GM23248 (cell line): ENCODE results near the gene COL27A1. TPM values are rescaled to one million over a fixed set of nuclear protein-coding genes. Genes with fewer than 3 reads are reported as not detected.

Experiments used
- DNase-seq: peaks from one replicate; pipeline ENCODE4 v3.0.0-alpha.2; 2015
- H2AFZ ChIP-seq: fragments of 200-600 bp; sonication (generic); 2 replicates; pipeline ENCODE4 v1.6.1; 2016; ENCODE audit warnings: antibody characterized with exemption
- H3F3A ChIP-seq: fragments of 200-600 bp; sonication (generic); 2 replicates; pipeline ENCODE4 v1.6.1; 2016; ENCODE audit warnings: mild to moderate bottlenecking, antibody characterized with exemption, mixed run types; ENCODE audit not compliant: insufficient read depth
- H3K27ac ChIP-seq: fragments of 200-600 bp; sonication (generic); 2 replicates; pipeline ENCODE4 v1.5.1; 2016; ENCODE audit warnings: mild to moderate bottlenecking
- H3K27me3 ChIP-seq: fragments of 200-600 bp; sonication (generic); replicated peaks from 2 replicates; pipeline ENCODE4 v1.6.1; 2016; ENCODE audit warnings: mild to moderate bottlenecking; ENCODE audit not compliant: insufficient read depth
- H3K36me3 ChIP-seq: fragments of 200-600 bp; sonication (generic); 2 replicates; pipeline ENCODE4 v1.6.1; 2016; ENCODE audit warnings: low read depth, mild to moderate bottlenecking
- H3K4me1 ChIP-seq: fragments of 200-600 bp; sonication (generic); 2 replicates; pipeline ENCODE4 v1.6.1; 2016; ENCODE audit warnings: mild to moderate bottlenecking; ENCODE audit not compliant: insufficient read depth
- H3K4me2 ChIP-seq: fragments of 200-600 bp; sonication (generic); one replicate; pipeline ENCODE4 v1.6.1; 2016; ENCODE audit warnings: mild to moderate bottlenecking; ENCODE audit not compliant: unreplicated experiment
- H3K4me3 ChIP-seq: fragments of 200-600 bp; sonication (generic); 2 replicates; pipeline ENCODE4 v1.5.1; 2016; ENCODE audit warnings: mild to moderate bottlenecking
- H3K79me2 ChIP-seq: fragments of 200-600 bp; sonication (generic); 2 replicates; pipeline ENCODE4 v1.6.1; 2016; ENCODE audit warnings: mild to moderate bottlenecking; ENCODE audit not compliant: insufficient read depth
- H3K9ac ChIP-seq: fragments of 200-600 bp; sonication (generic); 2 replicates; pipeline ENCODE4 v1.6.1; 2016; ENCODE audit warnings: mild to moderate bottlenecking
- H3K9me2 ChIP-seq: fragments of 200-600 bp; sonication (generic); 2 replicates; pipeline ENCODE4 v1.6.1; 2016; ENCODE audit warnings: mixed run types, mild to moderate bottlenecking, moderate library complexity; ENCODE audit not compliant: insufficient read depth
- H3K9me3 ChIP-seq: fragments of 200-600 bp; sonication (generic); one replicate; pipeline ENCODE4 v1.6.1; 2017; ENCODE audit warnings: low read depth
- H4K20me1 ChIP-seq: fragments of 200-600 bp; sonication (generic); 2 replicates; pipeline ENCODE4 v1.6.0; 2016; ENCODE audit not compliant: insufficient read depth
- EZH2 ChIP-seq: fragments of 200-600 bp; sonication (generic); IDR thresholded peaks from 2 replicates; pipeline ENCODE4 v1.6.1; 2018; ENCODE audit warnings: antibody characterized with exemption, mild to moderate bottlenecking; ENCODE audit not compliant: insufficient read depth, poor library complexity, severe bottlenecking
- EZH2phosphoT487 ChIP-seq: fragments of 200-600 bp; sonication (generic); IDR thresholded peaks from 2 replicates; pipeline ENCODE4 v1.6.1; 2018; ENCODE audit warnings: antibody characterized with exemption, moderate library complexity, mild to moderate bottlenecking, low read depth; ENCODE audit not compliant: insufficient read depth
- WGBS, 2 experiments: methylation state at CpG; one replicate each; pipeline ENCODE4 v1.1.6; 2015 to 2017; ENCODE audit warnings: low lambda C conversion rate in 2 of 2, low coverage in 1 of 2; ENCODE audit errors: missing lambda C conversion rate in 2 of 2; 5-methylcytosine and 5-hydroxymethylcytosine counted together
- in situ Hi-C: fragments of 300-500 bp; cut with MboI; formaldehyde crosslinking; loops from 2 replicates; pipeline ENCODE4 v1.15.0; 2020
- microRNA counts: library from miRNA; unstranded; fragments of <30 nt; microRNA quantifications from one replicate; lab custom pipeline; 2016
- microRNA-seq: library from miRNA; unstranded; fragments of <30 nt; microRNA quantifications from one replicate; pipeline ENCODE4, GENCODE V29; 2016; ENCODE audit warnings: borderline number of aligned reads
- polyA plus RNA-seq: library from polyadenylated mRNA; unstranded; fragments of >200 nt; fragmentation: Nextera tagmentation; extraction: Ambion mirVana; gene quantifications from 2 replicates; pipeline ENCODE4 v1.2.1, GENCODE V29; 2016
- small RNA-seq: library from RNA; depleted of rRNA; stranded (forward); fragments of <200 nt; gene quantifications from one replicate; pipeline ENCODE3, GENCODE V24; 2014; ENCODE audit warnings: low read depth, low replicate concordance
- total RNA-seq: library from RNA; depleted of rRNA; stranded (reverse); fragments of >200 nt; shearing (Covaris generic); gene quantifications from 2 replicates; pipeline ENCODE4 v1.2.3, GENCODE V29; 2014; rRNA removed

The COL27A1 gene
- total and polyA plus RNA-seq, 2 experiments from 2014 or later: 1.6 to 2.3 TPM

DNA sequence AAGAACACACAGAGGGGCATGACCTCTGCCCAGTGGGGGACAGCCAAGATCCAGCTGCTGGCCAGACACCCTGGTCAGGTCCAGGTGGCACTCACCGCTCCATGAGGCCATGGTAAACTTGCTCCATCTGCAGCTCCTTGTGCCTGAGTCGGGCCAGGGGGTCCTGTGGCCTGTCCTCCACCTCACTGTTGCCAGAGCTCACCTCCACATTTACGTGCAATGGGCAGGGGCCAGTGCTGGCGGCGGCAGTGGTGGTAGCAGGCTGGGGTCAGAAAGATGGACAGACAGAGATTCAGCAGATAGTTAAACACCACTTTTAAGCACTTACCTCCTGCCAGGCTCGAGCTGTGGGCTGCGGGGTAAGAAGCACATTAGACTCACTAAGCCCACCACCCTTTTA is 204.5 kb downstream of the COL27A1 start:
- Histone ChIP-seq H3K79me2 (no peaks in the 10 kb centered on the region), H3K4me1 (peaks cover 17% of the 10 kb centered on the region), H3K9ac (no peak overlapping the region), H3K9me2 (no peaks in the 10 kb centered on the region), H3K4me3 (no peak overlapping the region), H3K4me2 (no peak overlapping the region), H3K9me3 (no peaks in the 10 kb centered on the region), H3F3A (peaks cover 15% of the 10 kb centered on the region), H3K36me3 (peaks cover 17% of the 10 kb centered on the region; the same call in 1 of the 2 replicates), H3K27ac (no peak overlapping the region), H4K20me1 (no peaks in the 10 kb centered on the region), H3K27me3 (no peaks in the 10 kb centered on the region), H2AFZ (no peak overlapping the region)
- TF ChIP-seq EZH2phosphoT487 (no peak), EZH2 (no peak)
- WGBS, 2 experiments: 98 to 99% methylated on average over 7 of the region's 7 CpGs
- in situ Hi-C loops: no loop called here
- DNase-seq: no peak

DNA sequence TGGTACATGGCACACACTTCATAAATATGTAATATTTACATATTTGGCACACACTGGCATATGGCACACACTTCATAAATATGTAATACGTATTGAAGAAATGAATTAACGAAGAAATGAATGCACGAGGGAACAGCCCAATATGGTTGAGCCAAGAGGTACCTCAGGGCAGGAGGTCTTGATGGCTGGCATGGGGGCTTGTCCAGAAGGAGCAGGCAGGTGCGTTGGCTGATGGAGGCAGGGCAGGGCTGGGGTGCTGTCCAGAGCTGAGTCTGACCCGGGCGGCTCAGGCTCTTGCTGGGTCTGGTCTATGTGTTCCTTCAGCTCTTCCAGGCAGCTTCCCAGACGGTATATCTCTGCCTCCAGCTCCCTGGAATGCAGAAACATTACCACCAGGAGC is 206.2 kb downstream of the COL27A1 start:
- no peaks in the 10 kb centered on the region for H3K79me2 ChIP-seq
- no peak overlapping the region for H2AFZ ChIP-seq
- no peak overlapping the region for H3K27ac ChIP-seq
- 94 to 96% methylated on average over 7 of the region's 7 CpGs for WGBS, 2 experiments
- no peaks in the 10 kb centered on the region for H3K27me3 ChIP-seq
- peaks cover 14% of the 10 kb centered on the region; the same call in 1 of the 2 replicates for H3K36me3 ChIP-seq
- no peak overlapping the region for H3K4me2 ChIP-seq
- DNase-seq: no peak
- no peak overlapping the region for H3K4me3 ChIP-seq
- H3K9ac ChIP-seq: no peak overlapping the region
- in situ Hi-C loops: no loop called here
- peaks cover 30% of the 10 kb centered on the region for H3F3A ChIP-seq
- no peaks in the 10 kb centered on the region for H4K20me1 ChIP-seq
- H3K4me1 ChIP-seq: peaks cover 32% of the 10 kb centered on the region
- no peaks in the 10 kb centered on the region for H3K9me2 ChIP-seq
- H3K9me3 ChIP-seq: no peaks in the 10 kb centered on the region
- TF ChIP-seq EZH2phosphoT487 (no peak), EZH2 (no peak)

MicroRNAs encoded within 50 kb of the gene (microRNA counts, 767-probe panel; counts per million panel counts)
- microRNA hsa-miR-455-3p (lab: Ali Mortazavi, UCI) (447 counts per million, percentile 86 among the panel's probes with 10 or more counts), microRNA hsa-miR-455-5p (lab: Ali Mortazavi, UCI) (447 counts per million, percentile 86 among the panel's probes with 10 or more counts)

Small RNAs within 50 kb of the gene (microRNA-seq; reads per million reads assigned to microRNA genes)
- gene MIR455: 3,615 reads per million, percentile 88 among the genes with 10 or more reads in this experiment

Small RNAs within 50 kb of the gene (small RNA-seq; reads per million reads assigned to genes)
- 0.62 reads per million, percentile 11 among the genes with 10 or more reads in this experiment for gene MIR455

Other genes with a start within 250 kb of the COL27A1 start
- gene AMBP, start 77.2 kb upstream of the COL27A1 start, total RNA-seq: not detected in 2 replicates
- not detected in 2 replicates for gene AMBP, start 77.2 kb upstream of the COL27A1 start, polyA plus RNA-seq
- gene KIF12, start 56.2 kb upstream of the COL27A1 start, total RNA-seq: not detected in 2 replicates
- gene KIF12, start 56.2 kb upstream of the COL27A1 start, polyA plus RNA-seq: not detected in 2 replicates
- gene ORM1, start 167.6 kb downstream of the COL27A1 start, total RNA-seq: not detected in 2 replicates
- not detected in 2 replicates for gene ORM1, start 167.6 kb downstream of the COL27A1 start, polyA plus RNA-seq
- not detected in 2 replicates for gene ORM2, start 174.3 kb downstream of the COL27A1 start, total RNA-seq
- gene ORM2, start 174.3 kb downstream of the COL27A1 start, polyA plus RNA-seq: not detected in 2 replicates
- gene AKNA, start 232.4 kb downstream of the COL27A1 start, total RNA-seq: 6.6 and 8.1 TPM in 2 replicates
- gene AKNA, start 232.4 kb downstream of the COL27A1 start, polyA plus RNA-seq: 1.8 and 1.9 TPM in 2 replicates